Stimulated activated CD8-positive, alpha-beta memory T cell treated with anti-CD3 and anti-CD28 coated beads, Interleukin-4, amount 100 ng/mL, for 24 hours (primary cell): ENCODE results near the gene P3H3.

Experiments used
- DNase-seq: peaks from one replicate; pipeline ENCODE4 v3.0.0-alpha.2; 2020; ENCODE audit warnings: low read depth

Gene P3H3

GRCh38 chr12:6799147-6799546, 29.1 kb upstream of the P3H3 start:
- DNase-seq, result no peak

- no peak for DNase-seq
Measured at GRCh38 chr12:6807170-6807569, 21.0 kb upstream of the P3H3 start.

GRCh38 chr12:6809056-6809455, 19.2 kb upstream of the P3H3 start:
- no peak for DNase-seq

GRCh38 chr12:6810758-6811157, 17.4 kb upstream of the P3H3 start:
- DNase-seq, result no peak

GRCh38 chr12:6813363-6813762, 14.8 kb upstream of the P3H3 start:
- DNase-seq, result no peak

GRCh38 chr12:6816598-6816997, 11.6 kb upstream of the P3H3 start:
- no peak for DNase-seq

- DNase-seq, result no peak
Measured at GRCh38 chr12:6817098-6817497, 11.1 kb upstream of the P3H3 start.

- no peak for DNase-seq
Measured at GRCh38 chr12:6817662-6818157, 10.5 kb upstream of the P3H3 start.

GRCh38 chr12:6818222-6818621, 10.0 kb upstream of the P3H3 start:
- no peak for DNase-seq

- no peak for DNase-seq
Measured at GRCh38 chr12:6818645-6819044, 9.6 kb upstream of the P3H3 start.

GRCh38 chr12:6819106-6820030, 8.8 kb upstream of the P3H3 start:
- DNase-seq, result no peak

GRCh38 chr12:6820166-6820565, 8.0 kb upstream of the P3H3 start:
- DNase-seq, result no peak

GRCh38 chr12:6821591-6822425, 6.4 kb upstream of the P3H3 start, which contains the start of gene GPR162:
Gene GPR162, plus strand, starts transcription at chr12:6821821. Its CDS starts 2,078 bp downstream, at chr12:6823899.
- DNase-seq, result no peak

- no peak for DNase-seq
Measured at GRCh38 chr12:6822426-6823135, 5.6 kb upstream of the P3H3 start.

GRCh38 chr12:6823182-6824084, 4.8 kb upstream of the P3H3 start:
- DNase-seq, result no peak

GRCh38 chr12:6824085-6824775, 4.0 kb upstream of the P3H3 start:
- no peak for DNase-seq

- DNase-seq, result no peak
Measured at GRCh38 chr12:6824901-6825381, 3.3 kb upstream of the P3H3 start.

GRCh38 chr12:6825398-6826124, 2.6 kb upstream of the P3H3 start:
- DNase-seq, result peak; percentile 66

- DNase-seq, result no peak
Measured at GRCh38 chr12:6826125-6826733, 2.0 kb upstream of the P3H3 start.
